Glutamatergic neuron (in vitro differentiated cells): ENCODE data around the gene TMPO. TPM values are rescaled to one million over a fixed set of nuclear protein-coding genes. Genes with fewer than 3 reads are reported as not detected.
A peak's percentile ranks its signal among the peaks of the same experiment; 100 is the strongest.

Source experiments
- DNase-seq: peaks from one replicate; pipeline ENCODE4 v3.0.0; 2022
- H3K27ac Mint-ChIP-seq: one replicate; pipeline ENCODE4 v1.8.0; 2020; ENCODE audit warnings: mild to moderate bottlenecking, mixed read lengths, inconsistent platforms; ENCODE audit not compliant: unreplicated experiment
- H3K27me3 Mint-ChIP-seq: one replicate; pipeline ENCODE4 v1.8.0; 2020; ENCODE audit warnings: mild to moderate bottlenecking, moderate library complexity, mixed read lengths, inconsistent platforms; ENCODE audit not compliant: unreplicated experiment
- H3K36me3 Mint-ChIP-seq: one replicate; pipeline ENCODE4 v1.8.0; 2020; ENCODE audit warnings: mild to moderate bottlenecking, mixed read lengths, inconsistent platforms; ENCODE audit not compliant: unreplicated experiment
- H3K4me1 Mint-ChIP-seq: one replicate; pipeline ENCODE4 v1.8.0; 2020; ENCODE audit warnings: mild to moderate bottlenecking, low read depth, mixed read lengths, inconsistent platforms; ENCODE audit not compliant: unreplicated experiment
- H3K4me3 Mint-ChIP-seq: one replicate; pipeline ENCODE4 v1.8.0; 2020; ENCODE audit warnings: mild to moderate bottlenecking, mixed read lengths, inconsistent platforms; ENCODE audit not compliant: unreplicated experiment
- H3K9me3 Mint-ChIP-seq: one replicate; pipeline ENCODE4 v1.8.0; 2020; ENCODE audit warnings: mild to moderate bottlenecking, moderate library complexity, mixed read lengths, inconsistent platforms; ENCODE audit not compliant: unreplicated experiment
- CTCF ChIP-seq: fragments of 200-600 bp; sonication (generic); IDR thresholded peaks from one replicate; pipeline ENCODE4 v1.5.0; 2021; ENCODE audit not compliant: partially characterized antibody, unreplicated experiment
- total RNA-seq: library from RNA; stranded (reverse); fragmentation: NEBNext Ultra II Directional; extraction: Animal tissue kit (Norgen Biotek cat#: 25700); gene quantifications from one replicate; pipeline ENCODE4 v1.2.1, GENCODE V29; 2021; ENCODE audit not compliant: unreplicated experiment

TMPO gene
- total RNA-seq, 1 donor from 2014 or later, result 80.2 TPM

- no peaks in the 10 kb centered on the region for H3K27me3 Mint-ChIP-seq
- DNase-seq, result no peak
- H3K4me3 Mint-ChIP-seq, result no peak overlapping the region
- no peak for TF ChIP-seq CTCF
- H3K4me1 Mint-ChIP-seq, result no peaks in the 10 kb centered on the region
- no peak overlapping the region for H3K27ac Mint-ChIP-seq
- no peaks in the 10 kb centered on the region for H3K9me3 Mint-ChIP-seq
- H3K36me3 Mint-ChIP-seq, result no peaks in the 10 kb centered on the region
Measured at GRCh38 chr12:98582093-98582492, 66.7 kb downstream of the TMPO start.

- no peak for TF ChIP-seq CTCF
- Mint-ChIP-seq H3K4me3 (no peak overlapping the region), H3K36me3 (no peaks in the 10 kb centered on the region), H3K9me3 (no peaks in the 10 kb centered on the region), H3K27ac (no peak overlapping the region), H3K4me1 (no peaks in the 10 kb centered on the region), H3K27me3 (peaks cover 3% of the 10 kb centered on the region)
- DNase-seq, result no peak
Measured at GRCh38 chr12:98587084-98587483, 71.7 kb downstream of the TMPO start.

- Mint-ChIP-seq H3K9me3 (peaks cover 9% of the 10 kb centered on the region), H3K27ac (no peak overlapping the region), H3K4me1 (peaks cover 8% of the 10 kb centered on the region), H3K36me3 (no peaks in the 10 kb centered on the region), H3K27me3 (peaks cover 5% of the 10 kb centered on the region), H3K4me3 (no peak overlapping the region)
- no peak for TF ChIP-seq CTCF
- DNase-seq, result no peak
Measured at GRCh38 chr12:98591209-98591608, 75.8 kb downstream of the TMPO start.

GRCh38 chr12:98592825-98593322 is 77.5 kb downstream of the TMPO start:
- DNase-seq, result no peak
- no peaks in the 10 kb centered on the region for H3K36me3 Mint-ChIP-seq
- H3K9me3 Mint-ChIP-seq, result peaks cover 9% of the 10 kb centered on the region
- H3K4me3 Mint-ChIP-seq, result peak overlapping the region; percentile 98
- H3K27me3 Mint-ChIP-seq, result peaks cover 5% of the 10 kb centered on the region
- TF ChIP-seq CTCF, result no peak
- H3K27ac Mint-ChIP-seq, result peak overlapping the region; percentile 88
- H3K4me1 Mint-ChIP-seq, result peaks cover 8% of the 10 kb centered on the region

GRCh38 chr12:98593351-98594049 is 78.1 kb downstream of the TMPO start, which contains the start of gene SLC25A3:
SLC25A3 (plus strand) TSS chr12:98593686; CDS start chr12:98593979, 293 bp downstream.
- peak; percentile 93 for DNase-seq
- H3K9me3 Mint-ChIP-seq, result peaks cover 11% of the 10 kb centered on the region
- TF ChIP-seq CTCF, result no peak
- peak within 1 kb of the TSS; percentile 88 for H3K27ac Mint-ChIP-seq
- H3K4me1 Mint-ChIP-seq, result peaks cover 8% of the 10 kb centered on the region
- peak within 1 kb of the TSS; percentile 98 for H3K4me3 Mint-ChIP-seq
- H3K36me3 Mint-ChIP-seq, result no peaks in the 10 kb centered on the region
- peaks cover 5% of the 10 kb centered on the region for H3K27me3 Mint-ChIP-seq
